AG10803 (cell line): ENCODE measurements around the gene ADRB1.
A peak's percentile ranks its signal among the peaks of the same experiment; 100 is the strongest.

Source experiments
- DNase-seq: peaks from one replicate; pipeline ENCODE4 v3.0.0; 2010; ENCODE audit warnings: low read depth
- H3K4me3 ChIP-seq: 2 replicates; pipeline ENCODE4 v1.5.1; 2011; ENCODE audit warnings: mild to moderate bottlenecking, low read length, control low read depth
- TF ChIP-seq, protein P1 (sequence below): conservative IDR thresholded peaks from 2 replicates; pipeline ENCODE4 v1.5.1; 2011; ENCODE audit warnings: mild to moderate bottlenecking, low read length, control low read depth, inconsistent platforms

The ADRB1 gene

DNA sequence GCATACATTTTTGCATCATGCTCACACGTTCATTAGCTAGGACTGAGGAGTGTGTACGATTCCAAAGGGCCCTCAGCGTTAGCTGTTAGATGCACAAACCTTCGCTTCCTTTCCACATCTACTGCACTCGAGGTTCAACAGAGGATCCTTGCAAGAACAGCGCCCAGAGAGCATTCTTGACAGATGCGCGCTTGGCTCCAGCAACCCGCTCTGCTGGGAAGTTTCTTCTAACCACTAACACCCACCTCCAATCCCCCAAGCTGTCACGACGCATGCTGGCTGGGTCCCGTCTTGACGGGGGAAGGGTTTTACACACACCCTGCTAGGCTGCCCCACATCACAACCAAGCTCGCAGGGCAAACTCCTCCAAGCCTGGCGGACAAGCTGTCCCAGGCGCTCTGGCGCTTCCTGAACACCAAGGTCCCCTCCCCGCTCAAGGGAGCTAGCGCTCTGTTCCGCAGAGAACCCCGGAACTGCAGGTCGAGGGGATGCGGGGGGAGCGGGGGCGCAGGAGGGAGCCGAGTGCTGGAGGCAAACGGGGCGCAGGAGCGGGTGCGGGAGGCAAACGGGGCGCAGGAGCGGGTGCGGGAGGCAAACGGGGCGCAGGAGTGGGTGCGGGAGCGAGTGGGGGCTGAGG is 653 bp upstream of the ADRB1 start:
- peak overlapping the region; percentile 37 for H3K4me3 ChIP-seq
- DNase-seq = no peak
- TF ChIP-seq, protein P1, sequence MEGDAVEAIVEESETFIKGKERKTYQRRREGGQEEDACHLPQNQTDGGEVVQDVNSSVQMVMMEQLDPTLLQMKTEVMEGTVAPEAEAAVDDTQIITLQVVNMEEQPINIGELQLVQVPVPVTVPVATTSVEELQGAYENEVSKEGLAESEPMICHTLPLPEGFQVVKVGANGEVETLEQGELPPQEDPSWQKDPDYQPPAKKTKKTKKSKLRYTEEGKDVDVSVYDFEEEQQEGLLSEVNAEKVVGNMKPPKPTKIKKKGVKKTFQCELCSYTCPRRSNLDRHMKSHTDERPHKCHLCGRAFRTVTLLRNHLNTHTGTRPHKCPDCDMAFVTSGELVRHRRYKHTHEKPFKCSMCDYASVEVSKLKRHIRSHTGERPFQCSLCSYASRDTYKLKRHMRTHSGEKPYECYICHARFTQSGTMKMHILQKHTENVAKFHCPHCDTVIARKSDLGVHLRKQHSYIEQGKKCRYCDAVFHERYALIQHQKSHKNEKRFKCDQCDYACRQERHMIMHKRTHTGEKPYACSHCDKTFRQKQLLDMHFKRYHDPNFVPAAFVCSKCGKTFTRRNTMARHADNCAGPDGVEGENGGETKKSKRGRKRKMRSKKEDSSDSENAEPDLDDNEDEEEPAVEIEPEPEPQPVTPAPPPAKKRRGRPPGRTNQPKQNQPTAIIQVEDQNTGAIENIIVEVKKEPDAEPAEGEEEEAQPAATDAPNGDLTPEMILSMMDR = no peak

DNA sequence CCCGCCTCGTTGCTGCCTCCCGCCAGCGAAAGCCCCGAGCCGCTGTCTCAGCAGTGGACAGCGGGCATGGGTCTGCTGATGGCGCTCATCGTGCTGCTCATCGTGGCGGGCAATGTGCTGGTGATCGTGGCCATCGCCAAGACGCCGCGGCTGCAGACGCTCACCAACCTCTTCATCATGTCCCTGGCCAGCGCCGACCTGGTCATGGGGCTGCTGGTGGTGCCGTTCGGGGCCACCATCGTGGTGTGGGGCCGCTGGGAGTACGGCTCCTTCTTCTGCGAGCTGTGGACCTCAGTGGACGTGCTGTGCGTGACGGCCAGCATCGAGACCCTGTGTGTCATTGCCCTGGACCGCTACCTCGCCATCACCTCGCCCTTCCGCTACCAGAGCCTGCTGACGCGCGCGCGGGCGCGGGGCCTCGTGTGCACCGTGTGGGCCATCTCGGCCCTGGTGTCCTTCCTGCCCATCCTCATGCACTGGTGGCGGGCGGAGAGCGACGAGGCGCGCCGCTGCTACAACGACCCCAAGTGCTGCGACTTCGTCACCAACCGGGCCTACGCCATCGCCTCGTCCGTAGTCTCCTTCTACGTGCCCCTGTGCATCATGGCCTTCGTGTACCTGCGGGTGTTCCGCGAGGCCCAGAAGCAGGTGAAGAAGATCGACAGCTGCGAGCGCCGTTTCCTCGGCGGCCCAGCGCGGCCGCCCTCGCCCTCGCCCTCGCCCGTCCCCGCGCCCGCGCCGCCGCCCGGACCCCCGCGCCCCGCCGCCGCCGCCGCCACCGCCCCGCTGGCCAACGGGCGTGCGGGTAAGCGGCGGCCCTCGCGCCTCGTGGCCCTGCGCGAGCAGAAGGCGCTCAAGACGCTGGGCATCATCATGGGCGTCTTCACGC is 825 bp downstream of the ADRB1 start:
- DNase-seq = no peak
- no peak overlapping the region for H3K4me3 ChIP-seq
- TF ChIP-seq, protein P1 = no peak

DNA sequence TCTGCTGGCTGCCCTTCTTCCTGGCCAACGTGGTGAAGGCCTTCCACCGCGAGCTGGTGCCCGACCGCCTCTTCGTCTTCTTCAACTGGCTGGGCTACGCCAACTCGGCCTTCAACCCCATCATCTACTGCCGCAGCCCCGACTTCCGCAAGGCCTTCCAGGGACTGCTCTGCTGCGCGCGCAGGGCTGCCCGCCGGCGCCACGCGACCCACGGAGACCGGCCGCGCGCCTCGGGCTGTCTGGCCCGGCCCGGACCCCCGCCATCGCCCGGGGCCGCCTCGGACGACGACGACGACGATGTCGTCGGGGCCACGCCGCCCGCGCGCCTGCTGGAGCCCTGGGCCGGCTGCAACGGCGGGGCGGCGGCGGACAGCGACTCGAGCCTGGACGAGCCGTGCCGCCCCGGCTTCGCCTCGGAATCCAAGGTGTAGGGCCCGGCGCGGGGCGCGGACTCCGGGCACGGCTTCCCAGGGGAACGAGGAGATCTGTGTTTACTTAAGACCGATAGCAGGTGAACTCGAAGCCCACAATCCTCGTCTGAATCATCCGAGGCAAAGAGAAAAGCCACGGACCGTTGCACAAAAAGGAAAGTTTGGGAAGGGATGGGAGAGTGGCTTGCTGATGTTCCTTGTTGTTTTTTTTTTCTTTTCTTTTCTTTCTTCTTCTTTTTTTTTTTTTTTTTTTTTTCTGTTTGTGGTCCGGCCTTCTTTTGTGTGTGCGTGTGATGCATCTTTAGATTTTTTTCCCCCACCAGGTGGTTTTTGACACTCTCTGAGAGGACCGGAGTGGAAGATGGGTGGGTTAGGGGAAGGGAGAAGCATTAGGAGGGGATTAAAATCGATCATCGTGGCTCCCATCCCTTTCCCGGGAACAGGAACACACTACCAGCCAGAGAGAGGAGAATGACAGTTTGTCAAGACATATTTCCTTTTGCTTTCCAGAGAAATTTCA is 1.7 kb downstream of the ADRB1 start:
- TF ChIP-seq, protein P1 = no peak
- DNase-seq = no peak
- H3K4me3 ChIP-seq = no peak overlapping the region

DNA sequence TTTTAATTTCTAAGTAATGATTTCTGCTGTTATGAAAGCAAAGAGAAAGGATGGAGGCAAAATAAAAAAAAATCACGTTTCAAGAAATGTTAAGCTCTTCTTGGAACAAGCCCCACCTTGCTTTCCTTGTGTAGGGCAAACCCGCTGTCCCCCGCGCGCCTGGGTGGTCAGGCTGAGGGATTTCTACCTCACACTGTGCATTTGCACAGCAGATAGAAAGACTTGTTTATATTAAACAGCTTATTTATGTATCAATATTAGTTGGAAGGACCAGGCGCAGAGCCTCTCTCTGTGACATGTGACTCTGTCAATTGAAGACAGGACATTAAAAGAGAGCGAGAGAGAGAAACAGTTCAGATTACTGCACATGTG is 2.4 kb downstream of the ADRB1 start:
- TF ChIP-seq, protein P1 = no peak
- no peak for DNase-seq
- H3K4me3 ChIP-seq = no peak overlapping the region

DNA sequence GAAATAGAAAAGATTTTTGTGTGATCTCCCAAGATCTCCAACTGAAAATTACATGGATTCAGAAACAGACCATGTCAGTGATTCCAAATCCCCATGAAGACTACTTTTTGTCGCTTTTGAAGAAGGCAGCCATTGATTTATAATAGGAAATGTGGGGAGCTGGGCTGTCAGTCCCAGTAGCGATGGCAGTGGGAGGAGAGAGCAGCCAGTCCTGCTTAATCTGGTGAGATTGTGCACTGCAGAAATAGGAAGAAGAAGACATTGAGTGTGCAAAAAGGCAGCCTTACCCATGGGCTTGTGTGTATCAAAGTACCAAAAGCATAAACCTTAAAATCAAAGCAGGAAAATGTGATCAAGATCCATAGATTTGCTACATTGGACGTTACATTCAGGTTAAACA is 4.8 kb downstream of the ADRB1 start:
- TF ChIP-seq, protein P1 = no peak
- no peak overlapping the region for H3K4me3 ChIP-seq
- DNase-seq = no peak

DNA sequence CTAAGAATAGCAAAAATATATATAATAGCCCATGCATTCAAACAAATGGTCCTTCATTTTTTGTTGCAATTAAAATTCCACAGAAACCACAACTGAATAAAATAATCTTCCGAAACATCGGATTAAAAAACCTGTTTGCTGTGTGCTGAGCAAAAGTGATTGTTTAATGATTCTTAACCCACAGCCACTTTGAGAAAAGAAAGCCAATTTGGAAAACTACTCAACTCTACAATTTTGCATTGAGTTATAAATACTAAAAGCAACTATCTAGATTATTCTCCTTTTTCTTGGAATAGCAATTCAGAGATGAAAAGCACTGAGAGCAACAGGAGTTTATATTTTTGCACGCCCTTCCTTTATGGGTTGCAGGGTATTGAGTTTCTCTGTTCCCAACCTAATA is 8.0 kb downstream of the ADRB1 start:
- H3K4me3 ChIP-seq = no peak overlapping the region
- DNase-seq = no peak
- TF ChIP-seq, protein P1 = no peak
